Activated CD4-positive, alpha-beta T cell treated with anti-CD3 and anti-CD28 coated beads, Interleukin-2, amount 10 ng/mL, durations not matched to agents 7 days and 5 days (primary cell): ENCODE data around the gene PSG5. TPM values are rescaled to one million over a fixed set of nuclear protein-coding genes. Genes with fewer than 3 reads are reported as not detected.
"Not testable (repeated sequence)": the region's sequence is repeated elsewhere in the genome, so short reads cannot be mapped to it uniquely, and the experiment has no call there.

Experiments
- CTCF ChIA-PET: fragments of 350-600 bp; sonication (Branson Sonifier 250); formaldehyde crosslinking; loops from one replicate; lab custom pipeline; 2021; ENCODE audit warnings: antibody characterized with exemption; lab: Charles Lee
- POLR2A ChIA-PET: fragments of 350-600 bp; sonication (Branson Sonifier 250); formaldehyde crosslinking; loops from one replicate; lab custom pipeline; 2021; ENCODE audit warnings: antibody characterized with exemption; lab: Charles Lee
- DNase-seq: peaks from one replicate; pipeline ENCODE4 v3.0.0-alpha.2; 2020
- H3K27ac Mint-ChIP-seq: one replicate; pipeline ENCODE4 v1.8.0; 2021; ENCODE audit warnings: mild to moderate bottlenecking, moderate library complexity, mixed read lengths
- H3K27me3 Mint-ChIP-seq: one replicate; pipeline ENCODE4 v1.8.0; 2021; ENCODE audit warnings: mixed read lengths
- H3K36me3 Mint-ChIP-seq: one replicate; pipeline ENCODE4 v1.8.0; 2021; ENCODE audit warnings: low read depth, mixed read lengths
- H3K4me1 Mint-ChIP-seq: one replicate; pipeline ENCODE4 v1.8.0; 2021; ENCODE audit warnings: mixed read lengths
- H3K4me3 Mint-ChIP-seq: one replicate; pipeline ENCODE4 v1.8.0; 2021; ENCODE audit warnings: mild to moderate bottlenecking, moderate library complexity, mixed read lengths
- H3K9me3 Mint-ChIP-seq: one replicate; pipeline ENCODE4 v1.8.0; 2021; ENCODE audit warnings: mixed read lengths
- total RNA-seq, 2 experiments: library from RNA; stranded (reverse); gene quantifications; one replicate each; pipeline ENCODE4 v1.2.3, GENCODE V29; 2021

PSG5 gene
- total RNA-seq = not detected

DNA sequence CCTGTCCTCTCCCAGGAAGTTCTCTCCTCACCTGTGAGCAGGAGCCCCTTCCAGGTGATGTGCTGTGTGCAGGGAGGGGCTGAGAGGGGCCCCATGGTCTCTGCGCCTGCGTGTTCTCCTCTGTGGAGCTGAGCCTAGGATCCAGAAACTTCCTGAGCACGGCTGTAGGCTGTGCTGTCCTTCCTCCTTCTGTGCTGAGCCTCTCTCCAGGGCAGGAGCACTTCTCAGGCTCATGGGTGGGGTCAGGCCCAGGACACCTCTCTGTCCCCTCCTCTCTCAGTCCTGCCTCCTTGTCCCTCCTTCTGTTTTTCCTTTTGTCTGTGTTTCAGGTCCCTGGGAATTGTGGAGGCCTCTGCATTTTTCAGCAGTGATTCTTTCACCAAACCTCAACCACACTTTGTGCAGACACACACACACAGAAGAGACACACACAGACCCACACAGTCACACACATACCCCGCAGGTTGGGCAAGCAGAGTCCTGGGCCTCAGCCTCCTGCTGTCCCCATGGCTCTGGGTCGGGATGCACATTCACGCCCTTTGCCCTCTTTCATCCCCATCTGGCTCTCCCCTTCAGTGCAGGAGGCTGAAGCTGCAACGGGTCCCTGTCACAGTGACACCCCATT, at the start of gene PSG5:
Gene PSG5, minus strand, starts transcription at position 226 of the 625 bp plus-strand sequence. Its CDS starts 131 bp downstream, at position 95.
- H3K27me3 Mint-ChIP-seq, DNase-seq, H3K9me3 Mint-ChIP-seq, CTCF ChIA-PET, POLR2A ChIA-PET, H3K4me1 Mint-ChIP-seq, H3K27ac Mint-ChIP-seq, H3K4me3 Mint-ChIP-seq, H3K36me3 Mint-ChIP-seq: not testable (repeated sequence)

DNA sequence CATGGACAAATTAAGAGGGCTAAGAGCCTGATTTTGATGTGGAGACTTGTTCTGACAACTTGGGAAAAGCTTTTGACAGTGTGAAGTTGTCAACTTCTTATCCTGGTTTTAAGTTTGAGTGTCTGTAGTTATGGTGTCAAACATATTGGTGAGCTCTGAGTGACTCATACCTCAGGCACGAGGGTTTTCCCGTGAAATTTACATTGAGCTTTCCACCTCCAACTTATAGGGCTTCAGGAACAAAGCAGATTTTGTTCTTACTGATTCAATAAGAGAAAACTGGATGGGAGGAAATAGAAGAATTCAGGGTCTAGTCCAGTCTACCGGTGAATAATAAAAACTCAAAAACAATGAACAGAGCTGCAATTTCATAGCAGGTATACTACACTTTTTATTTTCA, 49.4 kb upstream of the PSG5 start:
- H3K4me3 Mint-ChIP-seq, H3K4me1 Mint-ChIP-seq, CTCF ChIA-PET, POLR2A ChIA-PET, DNase-seq, H3K27ac Mint-ChIP-seq, H3K27me3 Mint-ChIP-seq, H3K36me3 Mint-ChIP-seq: not testable (repeated sequence)
- H3K9me3 Mint-ChIP-seq = peaks cover 18% of the 10 kb centered on the region

DNA sequence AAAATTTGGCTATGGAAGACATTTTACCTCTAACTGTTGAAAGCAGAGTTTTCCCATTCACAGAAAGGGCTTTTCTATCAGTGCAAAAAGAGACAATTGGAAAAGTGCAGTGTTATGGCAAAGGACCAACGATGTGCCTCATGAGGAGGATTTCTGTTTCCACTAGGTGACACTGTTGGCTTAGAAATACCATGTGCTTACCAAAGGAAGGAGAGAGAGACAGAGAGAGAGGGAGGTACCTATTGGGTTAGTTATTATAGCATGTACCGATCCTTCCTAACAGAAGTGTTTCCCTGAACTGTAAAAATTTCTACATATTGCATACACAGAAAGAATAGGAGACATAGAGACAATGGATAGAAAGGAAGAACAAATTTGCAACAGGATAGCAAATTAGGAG, 43.0 kb upstream of the PSG5 start:
- CTCF ChIA-PET = no interaction called here
- H3K9me3 Mint-ChIP-seq = peaks cover 54% of the 10 kb centered on the region

DNA sequence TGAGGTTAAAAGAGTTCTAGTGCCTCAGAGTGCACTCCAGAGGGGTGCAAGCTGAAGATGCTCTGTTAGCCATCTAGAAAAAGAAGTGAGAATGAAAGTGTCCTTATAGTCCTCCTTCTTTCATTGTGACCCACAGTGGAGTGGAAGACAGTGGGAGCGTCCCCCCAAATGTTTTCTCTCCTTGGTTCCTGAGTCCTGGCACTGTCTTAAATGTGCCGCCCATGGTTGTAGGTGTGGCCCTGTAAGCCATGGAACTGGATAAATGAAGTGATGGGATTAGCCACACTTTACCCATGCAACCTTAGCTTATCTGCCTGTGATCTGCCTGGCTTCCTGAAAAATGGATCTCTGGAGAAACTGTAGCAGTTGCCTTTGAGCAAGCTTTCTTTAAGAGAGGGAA, 42.4 kb upstream of the PSG5 start:
- H3K36me3 Mint-ChIP-seq, H3K4me1 Mint-ChIP-seq: not testable (repeated sequence)
- H3K9me3 Mint-ChIP-seq = peaks cover 52% of the 10 kb centered on the region

More for the DNA sequence above, 43.0 kb upstream of the PSG5 start:
- H3K4me1 Mint-ChIP-seq = no peaks in the 10 kb centered on the region
- no peak overlapping the region for H3K27ac Mint-ChIP-seq
- H3K4me3 Mint-ChIP-seq = no peak overlapping the region
- H3K36me3 Mint-ChIP-seq = no peaks in the 10 kb centered on the region
- no peaks in the 10 kb centered on the region for H3K27me3 Mint-ChIP-seq
- POLR2A ChIA-PET = no interaction called here
- DNase-seq = no peak

DNA sequence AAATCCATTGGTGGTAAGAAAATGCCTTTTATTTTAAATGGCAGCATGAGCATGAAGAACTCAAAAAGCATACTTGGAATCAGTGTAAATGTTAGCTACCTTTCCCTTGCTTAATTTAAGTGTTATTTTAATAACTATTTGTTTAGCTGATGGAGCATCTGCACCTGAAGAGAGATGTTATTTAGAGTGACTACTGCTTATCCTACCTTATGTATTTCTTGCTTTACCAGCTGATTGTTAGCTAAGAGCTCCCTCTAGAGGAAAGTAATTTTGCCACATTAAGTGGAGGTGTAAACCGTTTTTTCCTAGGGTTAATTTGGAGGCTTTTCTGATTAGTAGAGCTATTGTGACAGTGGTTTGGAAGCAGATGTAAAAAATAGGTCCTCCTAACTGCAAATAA, 40.6 kb upstream of the PSG5 start:
- H3K36me3 Mint-ChIP-seq, H3K27ac Mint-ChIP-seq, H3K4me1 Mint-ChIP-seq, H3K4me3 Mint-ChIP-seq, DNase-seq, CTCF ChIA-PET, POLR2A ChIA-PET, H3K27me3 Mint-ChIP-seq: not testable (repeated sequence)
- H3K9me3 Mint-ChIP-seq = peaks cover 51% of the 10 kb centered on the region

More for the DNA sequence above, 42.4 kb upstream of the PSG5 start:
- H3K27me3 Mint-ChIP-seq, CTCF ChIA-PET, POLR2A ChIA-PET, H3K4me3 Mint-ChIP-seq, DNase-seq, H3K27ac Mint-ChIP-seq: not testable (repeated sequence)

DNA sequence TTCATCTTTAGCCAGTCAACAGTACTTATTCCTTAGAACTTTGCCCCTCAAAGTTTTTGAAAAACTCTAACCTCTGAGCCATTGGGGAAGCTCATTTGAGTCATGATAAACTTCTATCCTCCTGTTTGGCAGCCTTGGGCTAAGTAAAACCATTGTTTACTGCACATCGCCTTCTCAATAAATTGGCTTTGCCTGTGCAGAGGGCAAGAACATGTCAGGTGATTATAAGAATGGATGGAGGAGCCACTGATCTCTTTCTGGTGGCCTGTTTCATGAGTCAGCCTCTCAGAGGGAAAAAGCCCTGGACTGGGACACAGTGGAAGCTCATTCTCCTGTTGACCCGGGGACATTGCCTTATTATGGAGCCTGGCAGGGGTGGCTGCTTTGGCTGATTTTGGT, 38.5 kb upstream of the PSG5 start:
- H3K4me3 Mint-ChIP-seq = no peak overlapping the region
- no peak overlapping the region for H3K27ac Mint-ChIP-seq
- no peak for DNase-seq
- H3K9me3 Mint-ChIP-seq = peaks cover 43% of the 10 kb centered on the region
- POLR2A ChIA-PET = no interaction called here
- no peaks in the 10 kb centered on the region for H3K36me3 Mint-ChIP-seq
- no peaks in the 10 kb centered on the region for H3K27me3 Mint-ChIP-seq
- no peaks in the 10 kb centered on the region for H3K4me1 Mint-ChIP-seq
- CTCF ChIA-PET = no interaction called here

- H3K27ac Mint-ChIP-seq, DNase-seq, H3K27me3 Mint-ChIP-seq, H3K4me1 Mint-ChIP-seq, POLR2A ChIA-PET, H3K4me3 Mint-ChIP-seq, H3K36me3 Mint-ChIP-seq, CTCF ChIA-PET: not testable (repeated sequence)
- H3K9me3 Mint-ChIP-seq = peaks cover 38% of the 10 kb centered on the region
These were observed 38.0 kb upstream of the PSG5 start for GRCh38 chr19:43224201-43224854.

- POLR2A ChIA-PET, DNase-seq, H3K4me3 Mint-ChIP-seq, H3K36me3 Mint-ChIP-seq, CTCF ChIA-PET, H3K4me1 Mint-ChIP-seq, H3K27me3 Mint-ChIP-seq, H3K27ac Mint-ChIP-seq: not testable (repeated sequence)
- peaks cover 24% of the 10 kb centered on the region for H3K9me3 Mint-ChIP-seq
These were observed 35.6 kb upstream of the PSG5 start for GRCh38 chr19:43221891-43222290.

GRCh38 chr19:43219136-43219535, 32.8 kb upstream of the PSG5 start:
- peaks cover 11% of the 10 kb centered on the region for H3K9me3 Mint-ChIP-seq
- CTCF ChIA-PET, H3K4me3 Mint-ChIP-seq, POLR2A ChIA-PET, H3K27me3 Mint-ChIP-seq, H3K4me1 Mint-ChIP-seq, H3K36me3 Mint-ChIP-seq, H3K27ac Mint-ChIP-seq, DNase-seq: not testable (repeated sequence)

- POLR2A ChIA-PET = not testable (repeated sequence)
These were observed 29.5 kb upstream of the PSG5 start for GRCh38 chr19:43215881-43216280.

GRCh38 chr19:43207991-43208390, 21.7 kb upstream of the PSG5 start:
- H3K36me3 Mint-ChIP-seq = no peaks in the 10 kb centered on the region
- no peak for DNase-seq
- no peaks in the 10 kb centered on the region for H3K4me1 Mint-ChIP-seq
- H3K27me3 Mint-ChIP-seq = no peaks in the 10 kb centered on the region
- POLR2A ChIA-PET = no interaction called here
- CTCF ChIA-PET = no interaction called here
- H3K27ac Mint-ChIP-seq = peak overlapping the region; percentile 54
- no peak overlapping the region for H3K4me3 Mint-ChIP-seq
- no peaks in the 10 kb centered on the region for H3K9me3 Mint-ChIP-seq

More at GRCh38 chr19:43215881-43216280, 29.5 kb upstream of the PSG5 start:
- H3K4me1 Mint-ChIP-seq, H3K4me3 Mint-ChIP-seq, DNase-seq, CTCF ChIA-PET, H3K36me3 Mint-ChIP-seq, H3K27ac Mint-ChIP-seq, H3K9me3 Mint-ChIP-seq, H3K27me3 Mint-ChIP-seq: not testable (repeated sequence)

GRCh38 chr19:43207174-43207573, 20.8 kb upstream of the PSG5 start:
- POLR2A ChIA-PET, CTCF ChIA-PET, H3K9me3 Mint-ChIP-seq: not testable (repeated sequence)

GRCh38 chr19:43205471-43206105, 19.3 kb upstream of the PSG5 start, which contains the start of gene PSG4:
Gene PSG4, minus strand, starts transcription at chr19:43205638. Its CDS starts 102 bp downstream, at chr19:43205536.
- H3K4me3 Mint-ChIP-seq, H3K9me3 Mint-ChIP-seq, H3K4me1 Mint-ChIP-seq, CTCF ChIA-PET, H3K36me3 Mint-ChIP-seq, H3K27me3 Mint-ChIP-seq, H3K27ac Mint-ChIP-seq, POLR2A ChIA-PET, DNase-seq: not testable (repeated sequence)

More at GRCh38 chr19:43207174-43207573, 20.8 kb upstream of the PSG5 start:
- H3K36me3 Mint-ChIP-seq, H3K4me1 Mint-ChIP-seq, H3K27me3 Mint-ChIP-seq, H3K27ac Mint-ChIP-seq, DNase-seq, H3K4me3 Mint-ChIP-seq: not testable (repeated sequence)
